Renal pelvis (tissue), 12 donors: ENCODE results near the gene CASP1. TPM values are rescaled to one million over a fixed set of nuclear protein-coding genes. Genes with fewer than 3 reads are reported as not detected.
"Not testable (repeated sequence)": the region's sequence is repeated elsewhere in the genome, so short reads cannot be mapped to it uniquely, and the experiment has no call there.

ENCODE experiments used
- DNase-seq: peaks from one replicate; pipeline ENCODE4 v3.0.0-alpha.2; 2013
- long read RNA-seq, 16 experiments: transcript quantifications; one replicate each; lab custom pipeline, GENCODE V29; 2026
- polyA plus RNA-seq, 3 donors: library from polyadenylated mRNA; unstranded; fragments of 120-200 nt; gene quantifications; one replicate each; pipeline ENCODE4 v1.2.1, GENCODE V29; 2013; ENCODE audit not compliant: insufficient read length in 3 of 3

CASP1 gene
- 1 to 10 TPM; 3.3 to 4.9 (median 3.4) TPM for polyA plus RNA-seq
- long read RNA-seq, donor 1, partial matches to known transcripts = 0 of 1 reads
- long read RNA-seq, donor 1, other reads (novel, unspliced or antisense) = 0 of 1 reads
- long read RNA-seq, donor 2, partial matches to known transcripts = 0 of 1 reads
- long read RNA-seq, donor 2, other reads (novel, unspliced or antisense) = 0 of 1 reads
- long read RNA-seq, donor 3, partial matches to known transcripts = 0 of 1 reads
- long read RNA-seq, donor 3, other reads (novel, unspliced or antisense) = 0 of 1 reads
- long read RNA-seq, donor 4 = 0 reads
- long read RNA-seq, donor 5 = 0 reads
- long read RNA-seq, donor 6 = 0 reads
- long read RNA-seq, donor 7, partial matches to known transcripts = 0 of 2 reads
- long read RNA-seq, donor 7, other reads (novel, unspliced or antisense) = 0 of 2 reads
- long read RNA-seq, donor 8, partial matches to known transcripts = 0 of 2 reads
- long read RNA-seq, donor 8, other reads (novel, unspliced or antisense) = 0 of 2 reads
- long read RNA-seq, donor 9, partial matches to known transcripts = 0 of 2 reads
- long read RNA-seq, donor 9, other reads (novel, unspliced or antisense) = 0 of 2 reads
- long read RNA-seq, donor 10 = 0 reads
- long read RNA-seq, donor 11 = 0 reads
- long read RNA-seq, donor 12 = 0 reads
- long read RNA-seq, donor 13, partial matches to known transcripts = 0 of 1 reads
- long read RNA-seq, donor 13, other reads (novel, unspliced or antisense) = 0 of 1 reads
- long read RNA-seq, donor 14 = 0 reads
- long read RNA-seq, donor 15, partial matches to known transcripts = 0 of 7 reads
- long read RNA-seq, donor 15, other reads (novel, unspliced or antisense) = 0 of 7 reads
- long read RNA-seq, donor 16, partial matches to known transcripts = 0 of 3 reads
- long read RNA-seq, donor 16, other reads (novel, unspliced or antisense) = 0 of 3 reads

DNA sequence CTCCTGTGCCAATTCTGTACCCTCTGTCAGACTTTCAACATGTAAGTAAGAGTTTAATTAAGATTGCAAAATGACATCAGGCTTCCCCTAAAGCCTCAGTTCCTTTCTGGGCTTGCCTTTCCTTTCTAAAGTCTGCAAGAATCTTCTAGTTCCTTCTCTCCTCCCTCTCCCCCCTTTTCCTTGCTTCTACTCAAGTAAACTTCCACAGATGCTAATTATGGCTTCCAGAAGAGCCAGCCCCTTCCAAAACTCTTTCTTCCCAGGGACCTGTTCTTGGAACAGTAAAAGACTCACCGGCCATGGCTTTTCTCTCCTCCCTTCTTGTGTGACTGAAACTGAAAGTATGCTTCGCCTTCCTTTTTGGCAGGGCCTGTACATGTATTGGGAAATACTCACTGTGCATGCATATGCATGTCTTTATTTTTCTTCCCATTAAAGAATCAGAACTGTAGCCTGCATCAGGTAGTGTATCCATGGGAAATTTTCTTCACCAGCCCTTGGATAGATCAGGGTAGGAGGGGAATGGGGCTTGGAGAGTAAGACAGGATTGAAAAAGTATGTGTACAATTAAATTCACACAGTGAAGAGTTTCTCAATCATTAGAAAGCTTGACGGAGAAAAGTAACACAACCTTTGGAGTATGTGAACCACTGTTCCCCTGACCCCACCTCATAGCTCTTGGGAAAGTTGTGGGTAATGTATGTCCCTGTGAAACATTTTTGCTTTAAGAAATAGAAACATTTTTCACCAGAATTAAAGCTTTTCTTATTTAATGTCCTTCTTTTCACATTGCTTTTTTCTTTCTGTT, at the start of gene CASP1:
Gene CASP1 (minus strand): TSS at position 332 of the 808 bp plus-strand sequence. CDS start 31 bp downstream, at position 301.
- no peak for DNase-seq

DNA sequence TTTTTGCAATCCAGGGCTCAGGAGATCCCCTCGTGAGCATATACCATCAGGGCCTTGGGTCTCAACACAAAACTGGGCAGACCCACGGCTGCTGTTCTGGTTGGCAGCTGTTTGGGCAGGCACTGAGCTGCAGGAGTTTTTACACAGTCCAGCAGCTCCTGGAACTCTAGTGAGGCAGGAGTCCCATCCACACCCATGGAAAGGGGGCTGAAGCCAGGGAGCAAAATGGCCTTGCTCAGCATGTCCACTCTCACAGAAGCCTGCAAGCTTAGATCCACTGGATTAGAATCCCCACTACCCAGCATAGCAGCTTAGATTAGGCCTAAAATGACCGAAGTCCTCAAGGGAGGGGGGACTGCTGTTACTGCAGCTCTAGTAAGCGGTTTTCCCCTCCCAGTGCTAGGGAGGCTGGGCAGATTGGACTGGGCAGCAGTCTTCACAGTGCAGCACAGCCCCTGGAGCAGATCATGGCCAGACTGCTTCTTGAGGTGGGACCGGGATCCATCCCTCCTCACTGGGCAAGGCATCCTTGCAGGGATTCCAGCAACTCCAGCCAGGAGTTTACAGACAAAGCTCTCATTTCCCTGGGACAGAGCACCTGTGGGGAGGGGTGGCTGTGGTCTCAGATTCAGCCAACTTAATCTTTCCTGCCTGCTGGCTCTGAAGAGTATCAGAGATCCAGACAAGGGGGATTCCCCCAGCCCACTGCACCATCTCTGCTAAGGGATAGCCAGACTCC, 46.6 kb upstream of the CASP1 start:
- DNase-seq = no peak

DNA sequence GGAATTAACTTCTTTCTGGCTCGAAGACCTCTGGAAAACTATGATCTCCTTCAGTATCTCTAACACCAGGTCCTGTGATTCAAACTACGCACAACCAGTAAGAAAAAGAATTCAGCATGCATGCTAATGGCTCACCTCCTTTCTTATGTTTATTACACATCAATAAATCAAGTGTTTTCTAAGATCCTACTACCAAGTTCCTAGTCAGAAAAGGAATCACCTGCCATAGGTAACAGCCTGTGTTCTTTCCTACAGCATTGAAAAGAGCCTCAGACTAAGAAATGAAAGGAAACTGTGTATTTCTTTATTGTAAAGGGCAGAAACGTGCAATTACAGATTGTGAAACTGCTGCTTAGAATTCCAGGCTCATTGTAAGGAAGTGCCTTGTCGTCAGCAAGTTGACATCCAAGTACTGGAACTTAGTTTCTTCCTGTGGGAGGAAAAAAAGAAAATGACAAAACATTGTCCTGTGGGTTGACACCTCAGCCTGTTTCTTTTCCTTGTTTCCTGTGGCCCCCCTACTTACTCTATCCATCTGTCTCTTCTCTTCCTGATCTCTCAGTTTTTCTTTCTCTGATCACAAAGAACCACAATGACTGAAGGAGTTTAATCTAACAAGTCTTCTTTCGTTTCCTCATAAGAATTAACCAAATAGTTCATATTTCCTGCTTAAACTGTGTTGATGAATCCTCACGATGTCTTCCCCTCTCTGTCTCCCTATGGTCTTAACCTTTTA, 45.4 kb upstream of the CASP1 start:
- DNase-seq = not testable (repeated sequence)

DNA sequence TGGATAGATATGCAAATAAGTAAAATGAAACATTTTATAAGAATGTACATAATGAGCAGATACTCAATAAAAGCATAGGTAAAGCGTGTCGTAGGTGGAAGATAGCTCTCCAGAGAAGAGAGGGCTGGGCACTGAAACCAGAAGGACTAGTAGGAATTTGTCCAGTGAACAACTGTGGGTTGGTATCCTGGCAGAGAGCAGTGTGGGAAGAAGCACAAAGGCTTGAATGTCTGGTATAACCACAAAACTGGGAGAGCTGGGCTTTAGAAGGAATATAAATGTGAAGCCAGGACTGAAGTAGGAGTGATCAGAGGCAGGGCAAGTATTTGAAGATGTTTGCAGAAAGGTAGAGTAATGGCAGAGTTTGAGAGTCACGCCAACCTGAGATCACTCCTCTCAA, 43.3 kb upstream of the CASP1 start:
- DNase-seq = no peak

DNA sequence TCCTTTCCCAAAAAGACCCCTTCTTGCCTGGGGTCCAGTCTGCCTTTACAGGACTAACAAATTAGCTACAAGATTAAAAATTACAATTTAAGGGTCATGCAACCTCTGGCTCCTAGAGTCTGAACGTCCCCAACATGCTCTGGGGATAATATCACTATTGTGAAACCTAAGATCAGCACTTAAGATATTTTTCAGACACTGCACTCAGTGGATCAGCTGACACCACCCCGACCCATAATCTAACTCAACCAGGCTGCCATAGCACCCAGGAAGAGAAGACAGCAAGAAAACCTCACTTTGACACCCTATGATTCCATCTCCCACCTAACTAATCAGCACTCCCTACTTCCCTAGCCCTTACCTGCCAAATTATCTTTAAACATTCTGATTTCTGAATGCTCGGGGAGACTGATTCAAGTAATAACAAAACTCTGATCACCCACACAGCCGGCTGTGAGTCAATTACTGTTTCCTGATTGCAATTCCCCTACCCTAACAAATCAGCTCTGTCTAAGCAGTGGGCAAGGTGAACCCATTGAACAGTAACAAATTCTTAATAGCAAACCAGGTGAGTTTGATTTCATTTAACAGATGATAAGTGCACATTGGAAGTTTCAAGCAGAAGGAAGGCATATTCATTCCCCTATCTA, 42.3 kb upstream of the CASP1 start:
- DNase-seq = not testable (repeated sequence)

- DNase-seq = no peak
These were observed 39.2 kb upstream of the CASP1 start for GRCh38 chr11:105074166-105074530.

DNA sequence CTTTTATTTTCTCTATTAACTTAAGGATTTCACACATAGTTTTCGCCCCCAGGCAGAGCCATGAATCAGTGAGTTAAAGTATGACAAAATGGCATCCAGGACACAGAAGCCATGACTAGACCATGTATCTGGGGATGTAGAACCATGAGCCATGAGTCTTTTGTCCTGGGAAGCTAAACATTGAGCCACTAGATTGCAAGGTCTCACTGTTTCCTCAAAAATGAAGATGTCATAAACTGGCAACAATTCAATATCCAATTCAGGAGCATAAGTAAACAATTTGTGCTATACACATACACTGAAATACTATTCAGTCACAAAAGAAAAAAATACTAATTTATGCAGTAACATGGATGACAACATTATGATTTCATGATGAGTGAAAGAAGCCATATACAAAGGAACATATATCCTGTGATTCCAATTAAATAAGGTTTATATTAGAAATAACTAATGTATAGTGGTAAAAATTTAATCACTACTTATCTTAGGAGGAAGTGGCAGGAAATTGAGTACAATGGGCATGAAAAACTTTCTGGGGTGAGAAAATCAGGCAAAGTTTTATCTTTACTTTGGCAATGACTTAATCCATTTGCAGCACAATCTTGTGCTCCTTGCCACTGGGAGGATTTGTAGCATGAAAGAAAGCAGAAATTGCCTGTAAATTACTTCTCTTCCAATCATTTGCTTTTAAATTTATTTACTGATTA, 38.7 kb upstream of the CASP1 start:
- no peak for DNase-seq

DNA sequence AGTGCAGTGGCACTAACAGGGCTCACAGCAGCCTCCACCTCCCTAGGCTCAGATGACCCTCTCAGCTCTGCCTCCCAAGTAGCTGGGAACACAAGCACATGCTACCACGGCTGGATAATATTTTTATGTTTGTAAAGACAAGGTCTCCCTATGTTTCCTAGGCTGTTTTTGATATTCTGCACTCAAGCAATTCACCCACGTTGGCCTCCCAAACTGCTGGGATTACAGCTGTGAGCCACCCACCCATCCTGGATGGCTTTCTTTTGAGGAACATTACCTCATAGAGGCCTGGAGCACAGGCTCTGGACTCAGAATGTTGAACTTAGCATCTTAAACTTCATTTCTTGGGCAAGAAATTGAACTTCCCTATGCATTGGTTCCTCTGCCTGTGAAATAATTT, 37.1 kb upstream of the CASP1 start:
- DNase-seq = not testable (repeated sequence)

GRCh38 chr11:105071089-105071732, 36.3 kb upstream of the CASP1 start:
- no peak for DNase-seq

DNA sequence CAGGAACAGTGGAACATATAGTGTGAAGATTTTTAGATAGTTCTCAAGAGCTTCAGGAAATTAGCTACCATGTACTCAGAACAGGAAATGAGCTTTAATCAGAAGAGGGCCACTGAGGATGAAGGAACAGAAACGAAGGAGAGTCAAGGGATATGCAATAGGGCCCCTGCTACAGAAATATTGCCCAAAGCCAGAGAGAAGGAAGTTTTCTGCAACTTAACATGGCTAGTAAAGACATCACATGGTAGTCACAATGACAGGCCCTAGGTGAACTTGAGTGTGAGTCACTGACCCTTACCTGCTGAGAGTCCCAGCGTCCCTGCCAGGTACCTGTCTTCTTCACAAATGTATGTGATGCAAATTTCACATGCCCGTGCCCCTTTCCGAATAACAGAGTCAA, 35.4 kb upstream of the CASP1 start:
- no peak for DNase-seq

DNA sequence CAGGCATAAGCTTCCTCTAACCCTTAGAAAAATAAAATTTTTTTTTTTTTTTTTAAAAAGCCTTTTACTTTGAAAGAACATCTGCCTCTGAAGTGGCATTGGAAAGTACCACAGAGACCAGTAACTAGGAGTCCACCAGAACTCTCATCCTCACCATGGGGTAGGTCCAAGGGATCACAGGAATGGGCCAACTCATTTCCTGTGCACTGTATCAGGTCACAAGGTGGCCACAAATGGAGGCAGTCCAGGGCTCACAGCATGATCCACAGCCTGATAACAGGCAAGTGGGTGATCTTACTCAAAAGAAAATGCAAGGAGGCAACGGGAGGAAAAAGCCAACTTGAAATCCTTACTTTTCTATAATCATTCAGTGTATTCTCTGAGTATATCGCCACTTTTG, 34.8 kb upstream of the CASP1 start:
- not testable (repeated sequence) for DNase-seq

DNA sequence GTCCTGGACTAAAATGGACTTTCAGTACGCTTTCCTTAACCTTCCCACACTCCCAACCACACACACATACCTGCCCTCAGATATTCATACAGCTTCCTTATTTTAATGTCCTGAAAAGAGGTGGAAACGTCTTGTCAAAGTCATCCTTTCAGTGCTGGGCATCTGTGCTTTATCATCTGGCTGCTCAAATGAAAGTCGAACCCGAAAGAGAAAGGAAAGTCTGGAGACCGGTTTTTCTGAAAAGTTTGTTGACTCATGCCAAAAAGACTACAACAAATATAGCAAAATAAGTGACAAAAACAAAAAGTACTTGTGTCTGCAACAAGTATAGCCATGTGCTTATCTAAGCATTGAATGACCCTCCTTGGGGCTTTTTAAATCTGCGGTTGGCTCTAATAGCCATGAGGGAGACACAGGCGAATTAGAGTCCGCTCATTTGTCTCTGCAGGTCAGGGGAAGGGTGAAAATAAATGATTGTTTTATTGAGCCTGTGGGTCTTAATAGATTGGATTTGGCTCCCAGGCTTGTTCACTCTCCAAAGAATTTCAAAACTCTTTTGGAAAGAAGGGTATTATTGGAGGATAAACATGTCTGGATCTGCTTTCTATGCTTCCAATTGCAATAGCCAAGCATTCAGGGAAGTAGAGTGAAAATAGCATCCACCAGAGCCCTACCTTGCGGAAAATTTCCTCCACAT, 28.4 kb upstream of the CASP1 start:
- DNase-seq = not testable (repeated sequence)

GRCh38 chr11:105057432-105057831, 22.5 kb upstream of the CASP1 start:
- no peak for DNase-seq

- DNase-seq = no peak
These were observed 21.5 kb upstream of the CASP1 start for GRCh38 chr11:105056446-105056845.

- no peak for DNase-seq
These were observed 20.0 kb upstream of the CASP1 start for GRCh38 chr11:105054723-105055493.

- no peak for DNase-seq
These were observed 17.5 kb upstream of the CASP1 start for GRCh38 chr11:105052487-105052886.

- no peak for DNase-seq
These were observed 16.6 kb upstream of the CASP1 start for GRCh38 chr11:105051559-105051958.
